Activated CD4-positive, alpha-beta T cell treated with anti-CD3 and anti-CD28 coated beads, Interleukin-2, amount 50 U/mL, for 4 hours (primary cell): ENCODE measurements around the gene KMT2E.
A peak's percentile ranks its signal among the peaks of the same experiment; 100 is the strongest.
"Not testable (repeated sequence)": the region's sequence is repeated elsewhere in the genome, so short reads cannot be mapped to it uniquely, and the experiment has no call there.

Source experiments
- DNase-seq, 2 experiments: peaks; one replicate each; pipeline ENCODE4 v3.0.0-alpha.2; 2020

KMT2E gene, protein sequence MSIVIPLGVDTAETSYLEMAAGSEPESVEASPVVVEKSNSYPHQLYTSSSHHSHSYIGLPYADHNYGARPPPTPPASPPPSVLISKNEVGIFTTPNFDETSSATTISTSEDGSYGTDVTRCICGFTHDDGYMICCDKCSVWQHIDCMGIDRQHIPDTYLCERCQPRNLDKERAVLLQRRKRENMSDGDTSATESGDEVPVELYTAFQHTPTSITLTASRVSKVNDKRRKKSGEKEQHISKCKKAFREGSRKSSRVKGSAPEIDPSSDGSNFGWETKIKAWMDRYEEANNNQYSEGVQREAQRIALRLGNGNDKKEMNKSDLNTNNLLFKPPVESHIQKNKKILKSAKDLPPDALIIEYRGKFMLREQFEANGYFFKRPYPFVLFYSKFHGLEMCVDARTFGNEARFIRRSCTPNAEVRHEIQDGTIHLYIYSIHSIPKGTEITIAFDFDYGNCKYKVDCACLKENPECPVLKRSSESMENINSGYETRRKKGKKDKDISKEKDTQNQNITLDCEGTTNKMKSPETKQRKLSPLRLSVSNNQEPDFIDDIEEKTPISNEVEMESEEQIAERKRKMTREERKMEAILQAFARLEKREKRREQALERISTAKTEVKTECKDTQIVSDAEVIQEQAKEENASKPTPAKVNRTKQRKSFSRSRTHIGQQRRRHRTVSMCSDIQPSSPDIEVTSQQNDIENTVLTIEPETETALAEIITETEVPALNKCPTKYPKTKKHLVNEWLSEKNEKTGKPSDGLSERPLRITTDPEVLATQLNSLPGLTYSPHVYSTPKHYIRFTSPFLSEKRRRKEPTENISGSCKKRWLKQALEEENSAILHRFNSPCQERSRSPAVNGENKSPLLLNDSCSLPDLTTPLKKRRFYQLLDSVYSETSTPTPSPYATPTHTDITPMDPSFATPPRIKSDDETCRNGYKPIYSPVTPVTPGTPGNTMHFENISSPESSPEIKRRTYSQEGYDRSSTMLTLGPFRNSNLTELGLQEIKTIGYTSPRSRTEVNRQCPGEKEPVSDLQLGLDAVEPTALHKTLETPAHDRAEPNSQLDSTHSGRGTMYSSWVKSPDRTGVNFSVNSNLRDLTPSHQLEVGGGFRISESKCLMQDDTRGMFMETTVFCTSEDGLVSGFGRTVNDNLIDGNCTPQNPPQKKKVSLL (N-terminal part only)

DNA sequence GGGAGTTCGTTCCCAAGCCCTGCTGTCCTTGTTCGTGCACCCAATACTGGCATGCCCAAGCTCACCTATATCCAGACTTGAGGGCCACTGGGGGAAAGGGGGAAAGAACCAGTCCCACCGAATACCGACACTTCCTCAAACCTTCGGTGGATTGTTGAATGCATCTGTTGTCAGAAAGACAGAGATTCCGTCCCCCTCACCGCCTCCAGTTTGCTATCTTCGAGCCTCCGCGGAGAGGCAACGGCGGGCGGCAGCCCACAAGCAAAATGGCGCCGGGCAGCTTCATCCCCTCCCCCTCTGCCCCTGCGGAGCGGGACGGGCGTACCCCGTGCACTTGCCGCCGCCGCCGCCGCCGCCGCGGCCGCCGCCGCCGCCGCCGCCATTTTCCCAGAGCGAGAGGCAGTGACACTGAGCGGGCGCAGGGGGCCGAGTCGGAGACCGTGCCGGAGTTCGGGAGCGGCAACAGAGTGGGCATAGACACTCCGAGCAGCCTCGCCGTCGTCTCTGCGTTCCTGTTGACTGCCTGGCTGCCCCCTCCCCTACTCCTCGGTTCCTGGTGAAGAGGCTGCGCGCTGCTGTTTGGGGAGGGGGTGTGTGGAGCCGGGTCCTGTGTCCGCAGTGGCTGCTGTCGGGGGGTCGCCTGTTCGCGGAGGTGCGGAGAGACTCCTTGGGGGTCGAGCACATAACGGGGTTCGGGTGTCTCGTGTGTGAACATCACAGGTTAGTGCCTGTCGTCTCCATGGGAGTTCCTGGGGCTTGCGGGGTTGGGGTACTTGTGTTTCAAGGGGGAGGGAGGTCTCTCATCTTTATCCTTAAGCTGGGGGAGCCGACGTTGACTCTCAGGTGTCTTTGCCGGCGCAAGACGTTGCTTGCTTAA lies at the start of gene KMT2E:
Gene KMT2E, plus strand, starts transcription at position 390 of the 877 bp plus-strand sequence. CDS start 26,748 bp downstream, outside the sequence.
- DNase-seq = peak; percentile 89 to 91

DNA sequence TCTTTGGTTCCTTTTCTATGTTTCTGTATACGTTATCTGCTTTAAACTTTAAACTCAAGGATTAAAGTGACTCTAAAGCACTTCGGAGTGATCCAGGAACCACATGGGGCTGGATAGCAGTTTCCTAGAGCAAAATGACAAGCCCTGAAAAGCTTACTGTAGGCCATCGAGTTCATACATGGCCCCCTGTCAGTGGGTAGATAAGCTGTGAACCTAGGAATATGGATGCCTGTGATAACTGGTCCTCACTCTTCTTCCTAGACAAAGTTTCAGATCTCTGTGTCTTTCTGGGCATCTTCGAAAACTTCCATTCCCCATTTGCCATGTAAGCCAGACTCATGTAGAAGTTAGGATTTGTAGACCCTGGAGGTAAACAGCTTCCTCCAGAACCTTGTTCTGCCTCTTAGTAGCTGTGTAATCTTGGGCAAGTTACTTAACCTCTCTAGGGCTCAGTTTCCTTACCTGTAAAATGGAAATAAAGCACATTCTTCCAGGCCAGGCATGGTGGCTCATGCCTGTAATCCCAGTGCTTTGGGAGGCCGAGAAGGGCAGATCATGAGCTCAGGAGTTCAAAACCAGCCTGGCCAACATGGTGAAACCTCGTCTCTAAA lies 49.3 kb upstream of the KMT2E start:
- no peak for DNase-seq

DNA sequence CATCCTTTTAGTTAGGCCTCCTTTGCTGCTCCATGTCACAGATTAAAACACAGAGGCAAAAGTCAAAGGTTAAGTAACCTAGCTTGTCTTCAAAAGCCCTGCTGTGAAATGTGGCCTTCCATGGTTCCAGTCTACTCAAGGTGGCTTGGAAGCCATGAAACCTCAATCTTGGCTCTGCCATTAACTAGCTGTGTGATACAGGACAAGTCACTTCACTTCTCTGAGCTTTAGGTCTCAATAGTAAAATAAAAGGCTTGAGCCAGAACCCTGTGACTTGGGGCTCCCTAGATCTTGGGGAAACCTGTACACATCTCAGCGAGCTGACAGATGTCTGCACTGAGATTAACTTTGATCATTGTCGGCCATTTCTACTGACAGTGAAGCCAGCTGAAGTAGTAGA lies 48.0 kb upstream of the KMT2E start:
- no peak for DNase-seq

DNA sequence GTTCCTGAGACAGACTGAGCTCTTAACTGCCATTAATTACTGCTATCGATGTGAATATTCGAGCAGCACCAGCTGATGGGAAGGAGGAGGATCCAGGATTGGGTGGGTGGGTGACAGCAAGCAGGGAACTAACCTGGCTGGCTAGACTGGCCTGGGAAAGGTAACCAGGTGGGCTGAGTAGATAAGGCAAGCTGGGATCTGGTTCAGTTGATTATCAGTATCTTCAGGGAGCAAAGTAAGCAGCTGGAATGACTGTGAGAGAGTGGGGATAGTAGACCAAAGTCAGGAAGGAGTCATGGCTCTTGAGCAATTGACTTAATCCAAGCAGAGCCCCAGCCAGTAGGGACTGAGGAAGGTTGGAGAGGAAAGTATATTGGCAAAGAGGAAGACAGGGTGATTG lies 46.9 kb upstream of the KMT2E start:
- no peak for DNase-seq

DNA sequence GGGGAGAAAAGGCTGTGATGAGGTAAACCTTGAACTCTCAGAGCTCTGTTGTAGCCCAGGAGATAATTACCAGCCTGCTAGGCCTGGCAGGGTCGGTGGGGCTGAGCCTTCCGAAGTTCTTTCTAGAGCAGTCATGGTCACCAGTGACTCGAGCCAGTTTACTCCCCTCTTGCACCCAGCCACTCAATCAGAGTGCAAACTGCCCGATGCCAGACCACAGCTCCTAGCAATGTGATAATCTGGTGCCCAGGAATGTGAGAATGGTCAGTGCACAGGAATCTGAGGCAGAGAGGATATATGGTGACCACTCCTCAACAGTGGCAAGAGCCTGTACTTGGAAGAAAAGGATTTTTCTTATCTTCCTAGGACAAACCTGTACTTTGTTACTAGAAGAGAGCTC lies 46.4 kb upstream of the KMT2E start:
- no peak for DNase-seq

DNA sequence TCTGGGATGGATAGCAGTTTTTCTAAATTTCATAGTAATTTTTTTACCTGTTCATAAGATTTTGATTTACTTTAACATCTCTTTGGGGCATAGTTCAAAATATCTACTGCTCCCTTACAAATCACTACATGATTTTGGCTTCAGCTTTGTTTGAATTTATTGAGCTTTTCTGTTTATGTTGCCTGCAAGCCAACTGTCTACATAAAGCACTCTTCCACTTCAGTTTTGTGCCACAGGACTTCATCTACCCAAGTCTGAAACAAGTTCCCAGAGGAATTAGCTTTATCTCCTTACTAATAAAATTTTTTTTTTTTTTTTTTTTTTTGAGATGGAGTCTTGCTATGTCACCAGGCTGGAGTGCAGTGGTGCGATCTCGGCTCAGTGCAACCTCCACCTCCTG lies 45.4 kb upstream of the KMT2E start:
- DNase-seq = no peak

DNA sequence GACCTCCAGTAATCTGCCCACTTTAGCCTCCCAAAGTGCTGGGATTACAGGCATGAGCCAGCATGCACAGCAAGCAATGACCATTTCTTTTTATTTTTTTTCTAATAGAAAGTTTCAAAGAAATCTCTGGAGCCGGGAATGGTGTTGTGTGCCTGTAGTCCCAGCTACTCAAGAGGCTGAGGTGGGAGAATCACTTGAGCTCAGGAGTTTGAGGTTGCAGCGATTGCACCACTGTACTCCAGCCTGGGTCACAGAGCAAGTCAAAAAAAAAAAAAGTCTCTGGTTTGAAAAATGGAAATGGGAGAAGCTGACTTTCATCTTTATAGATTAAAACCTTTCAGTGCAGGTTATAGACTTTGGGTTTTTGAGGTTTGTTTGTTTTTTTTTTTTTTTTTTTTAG lies 44.8 kb upstream of the KMT2E start:
- no peak for DNase-seq

DNA sequence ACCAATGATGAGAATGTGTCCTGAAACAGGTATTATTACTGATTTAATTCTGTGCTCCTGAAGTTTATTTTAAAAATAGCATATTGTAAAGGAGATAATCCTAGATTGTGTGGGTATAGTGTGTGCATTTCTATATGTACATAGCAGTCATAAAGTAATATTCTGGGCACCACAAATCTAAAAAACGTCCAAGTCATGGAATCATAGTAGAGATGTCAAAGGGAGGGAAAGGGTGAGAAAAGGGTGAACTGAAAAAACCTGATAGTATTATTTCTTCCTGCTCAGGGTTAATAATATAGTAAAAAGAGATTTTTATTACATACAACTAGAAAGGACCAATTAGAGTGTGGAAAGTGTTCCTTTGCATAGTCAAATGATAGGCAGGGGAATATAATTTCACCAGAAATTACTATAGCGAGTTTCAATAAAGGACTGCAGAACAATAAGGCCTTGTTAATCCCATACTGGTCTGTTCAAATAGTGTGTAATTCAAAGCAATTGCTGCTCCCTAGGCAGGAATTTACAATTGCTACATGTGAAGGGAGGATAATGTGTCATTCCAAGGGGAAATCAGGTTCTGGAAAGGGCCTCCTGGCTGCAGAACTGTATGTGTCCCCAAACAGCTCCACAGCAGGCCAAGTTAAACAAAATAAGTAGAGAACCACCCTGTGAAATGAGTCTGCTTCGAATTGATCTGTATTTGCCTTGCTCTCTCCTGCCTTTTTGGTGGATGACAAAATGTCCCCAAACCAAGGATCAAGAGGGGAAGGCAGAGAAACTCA lies 42.5 kb upstream of the KMT2E start:
- DNase-seq = no peak

DNA sequence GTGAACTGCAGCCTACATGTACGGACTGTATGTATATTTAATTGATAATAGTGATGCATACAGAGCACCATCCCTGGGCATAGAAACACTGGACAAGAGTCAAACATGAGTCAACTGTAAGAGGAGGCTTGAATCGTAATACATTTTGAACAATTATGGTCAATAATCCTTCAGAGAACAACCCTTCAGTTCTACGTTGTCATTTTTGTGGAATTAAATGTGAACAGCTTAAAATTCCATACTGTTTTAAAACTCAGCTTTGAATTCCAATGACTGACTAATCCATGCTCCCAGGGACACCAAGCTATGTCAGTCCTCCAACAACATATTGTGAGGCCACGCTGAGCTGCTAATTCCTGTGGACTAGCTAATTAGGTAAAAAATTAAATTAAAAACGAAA lies 41.5 kb upstream of the KMT2E start:
- no peak for DNase-seq

DNA sequence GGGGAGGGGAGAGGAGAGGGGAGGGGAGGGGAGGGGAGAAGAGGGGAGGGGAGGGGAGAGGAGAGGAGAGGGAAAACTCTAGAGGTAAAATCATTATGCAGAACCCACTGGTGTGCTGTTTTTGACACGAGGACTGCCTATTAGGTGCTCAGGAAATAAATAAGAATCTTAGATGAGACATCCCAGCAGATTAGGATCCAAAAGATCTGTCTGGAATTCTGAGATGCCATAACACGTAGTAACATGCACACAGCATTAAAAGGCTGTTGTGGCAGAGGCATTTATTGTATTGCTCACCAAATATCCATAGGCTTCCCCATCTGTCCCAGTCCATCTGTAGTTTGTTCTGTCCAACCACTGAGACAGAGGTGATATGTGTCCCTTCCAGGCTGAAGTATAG lies 40.8 kb upstream of the KMT2E start:
- no peak for DNase-seq

DNA sequence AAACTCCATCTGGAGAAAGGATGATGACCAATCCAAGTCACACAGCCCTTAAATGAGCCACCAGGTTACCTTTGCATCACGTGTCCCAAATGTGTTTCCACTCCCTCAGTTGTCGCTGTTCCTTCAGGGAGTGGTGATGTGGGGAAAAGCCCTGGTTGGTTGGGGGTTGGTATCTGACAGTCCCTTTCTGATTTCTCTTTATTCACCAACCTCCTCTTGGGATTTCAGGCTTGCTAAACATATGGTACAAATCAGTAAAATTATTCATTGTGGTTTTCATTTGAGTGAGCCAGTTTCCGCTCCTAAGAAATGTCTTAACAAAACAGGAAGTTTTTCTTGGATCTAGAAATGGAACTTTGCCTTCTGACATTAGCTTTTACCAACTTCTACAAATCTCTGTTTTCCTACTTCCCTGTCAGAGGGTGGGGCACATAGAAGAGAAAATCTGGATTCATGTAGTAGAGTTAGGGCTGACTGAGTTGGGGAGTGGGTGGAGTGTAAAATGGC lies 40.0 kb upstream of the KMT2E start:
- DNase-seq = no peak

DNA sequence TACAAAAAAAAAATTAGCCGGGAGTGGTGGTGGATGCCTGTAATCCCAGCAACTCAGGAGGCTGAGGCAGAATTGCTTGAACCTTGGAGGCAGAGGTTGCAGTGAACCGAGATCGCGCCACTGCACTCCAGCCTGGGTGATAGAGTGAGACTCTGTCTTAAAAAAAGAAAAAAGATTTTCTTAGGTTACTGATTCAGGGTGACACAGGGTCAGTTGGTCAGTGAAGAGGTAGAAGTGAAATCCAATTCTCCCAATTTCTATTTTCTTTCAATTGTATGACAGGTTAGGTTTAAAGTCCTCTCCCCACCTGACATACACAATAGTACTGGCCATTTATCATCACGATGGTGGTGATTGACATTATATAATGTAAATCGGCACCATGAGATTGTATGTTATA lies 38.5 kb upstream of the KMT2E start:
- DNase-seq = not testable (repeated sequence)

DNA sequence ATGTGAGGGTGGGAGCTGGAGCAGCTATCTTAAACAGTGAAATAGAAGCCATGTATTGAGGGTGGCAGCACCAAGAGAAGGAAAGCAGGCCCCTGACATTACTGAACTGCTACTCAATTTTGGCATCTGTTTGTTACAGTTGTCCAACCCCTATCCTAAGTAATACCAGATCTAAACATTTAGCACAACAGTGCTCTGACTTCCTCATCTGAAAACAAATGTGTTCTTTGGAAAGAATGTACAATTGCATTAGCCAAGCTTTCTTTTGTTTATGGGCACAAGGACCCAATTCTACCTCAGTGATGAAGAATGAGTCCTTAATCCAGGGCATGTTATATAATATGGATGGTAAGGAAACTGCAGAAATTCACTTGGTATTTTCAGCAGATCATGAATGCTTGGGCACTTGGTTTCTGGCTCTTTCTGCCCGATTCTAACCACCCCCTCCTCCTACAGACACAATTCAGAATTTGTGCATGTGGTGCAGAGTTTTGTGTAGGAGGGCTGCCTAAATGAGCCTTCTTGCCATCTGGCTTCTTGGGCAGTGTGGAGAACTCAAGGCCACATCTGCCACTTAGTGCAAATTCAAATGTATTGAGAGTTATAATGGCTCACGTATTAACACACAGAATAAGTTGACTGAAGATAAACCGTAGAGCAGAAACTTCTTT lies 36.9 kb upstream of the KMT2E start:
- DNase-seq = no peak

DNA sequence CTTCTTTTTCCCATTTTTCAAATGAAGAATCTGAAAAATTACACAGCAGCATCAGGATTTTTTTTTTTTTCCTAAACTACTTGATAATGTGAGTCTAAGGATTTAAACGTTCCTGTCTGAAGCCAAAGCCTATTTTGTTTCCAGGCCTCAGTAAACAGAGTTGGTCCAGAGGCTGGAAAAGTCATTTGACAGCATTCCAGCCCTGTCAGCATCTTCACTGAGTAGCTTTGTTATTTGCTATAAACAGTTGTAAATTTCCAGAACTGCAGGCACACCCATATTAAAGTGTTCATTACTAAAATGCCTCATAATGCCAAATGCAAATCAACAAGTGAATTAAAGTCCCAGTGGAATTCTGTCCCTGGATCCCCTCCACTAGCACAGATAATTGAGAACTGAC lies 35.5 kb upstream of the KMT2E start:
- no peak for DNase-seq

DNA sequence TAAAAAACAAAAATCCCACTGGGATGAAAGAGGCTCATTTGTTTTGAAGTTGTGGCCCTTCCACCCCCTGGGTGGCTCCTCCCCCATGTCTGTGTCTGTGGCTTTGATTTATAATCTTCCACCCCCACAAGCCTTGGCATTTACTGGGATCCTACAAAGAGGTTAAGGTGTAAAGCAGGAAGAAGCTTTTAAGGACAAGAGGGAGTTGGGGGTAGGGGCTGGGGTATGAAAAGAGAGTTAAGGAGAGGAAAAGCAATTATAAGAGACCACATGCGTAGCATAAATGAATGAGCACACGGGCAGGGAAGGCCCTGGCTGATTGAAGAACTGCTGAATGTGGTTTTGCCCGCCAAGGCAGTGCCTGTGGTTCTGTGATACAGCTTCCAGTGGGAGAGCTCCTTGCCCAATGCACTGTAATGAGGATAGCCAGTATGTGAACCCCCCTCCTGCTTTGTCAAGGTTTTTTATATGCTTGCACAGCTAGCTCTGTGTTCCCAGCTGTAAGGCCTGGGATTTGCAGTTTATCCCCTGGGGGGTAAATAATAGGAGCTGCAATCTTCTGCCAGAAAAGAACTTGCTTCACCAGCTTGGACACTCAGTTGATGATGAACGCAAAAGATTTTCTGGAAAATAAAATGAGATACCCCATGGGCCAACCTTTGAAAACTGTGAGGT lies 34.7 kb upstream of the KMT2E start:
- DNase-seq = no peak

DNA sequence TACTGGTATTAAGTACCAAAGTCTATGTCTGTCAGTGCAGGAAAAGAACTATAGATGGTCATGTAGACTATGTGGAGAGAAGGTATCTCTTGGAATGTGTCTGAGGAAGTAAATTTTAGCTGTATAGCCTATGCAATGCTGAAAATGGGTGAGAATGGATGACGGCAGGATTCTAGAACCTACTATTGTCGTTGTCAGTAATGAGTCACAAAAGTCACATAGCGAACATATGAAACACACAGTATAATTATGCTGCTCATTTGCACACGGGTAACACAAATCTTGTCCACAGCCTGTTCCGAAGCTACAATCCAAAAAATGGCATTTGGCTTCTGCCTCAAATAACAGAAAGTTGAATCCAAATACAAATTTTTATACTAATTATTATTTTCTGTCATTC lies 33.6 kb upstream of the KMT2E start:
- DNase-seq = no peak

DNA sequence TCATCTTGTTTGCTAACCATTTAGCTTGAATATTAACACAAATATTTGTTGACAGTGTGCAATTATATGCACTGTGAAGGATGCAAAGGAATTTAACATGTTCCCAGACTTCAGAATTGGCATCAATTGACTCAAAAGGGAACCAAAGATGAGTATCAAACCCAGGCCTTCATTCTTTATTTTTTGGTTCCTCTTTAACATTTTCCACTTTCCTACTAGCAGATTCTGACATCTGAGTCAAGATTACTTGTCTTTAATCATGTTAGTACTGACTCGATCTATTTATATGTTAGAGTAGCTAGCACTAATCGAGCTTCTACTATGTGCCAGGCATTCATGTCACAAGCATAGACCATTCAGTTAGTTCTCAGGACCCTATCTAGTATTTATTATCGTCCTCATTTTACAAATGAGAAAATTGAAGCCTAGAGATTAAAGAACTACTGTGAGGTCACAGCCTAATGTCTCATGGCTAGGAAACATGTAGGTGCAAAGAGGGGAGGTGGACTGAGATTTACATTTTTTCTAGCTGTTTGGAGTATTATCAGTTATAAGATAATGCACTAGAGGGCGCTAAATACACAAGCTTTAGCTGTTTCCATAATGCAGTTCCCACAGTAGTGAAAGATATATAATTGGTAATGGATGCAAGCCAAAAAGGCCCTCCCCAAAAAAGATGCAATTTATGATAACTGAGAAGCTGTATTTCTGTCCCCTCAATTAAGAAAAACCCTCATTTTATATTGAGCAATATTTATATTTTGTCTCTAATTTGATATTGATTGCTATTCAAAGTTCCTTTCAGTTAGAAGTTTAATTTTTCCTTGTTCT lies 32.9 kb upstream of the KMT2E start:
- DNase-seq = no peak

DNA sequence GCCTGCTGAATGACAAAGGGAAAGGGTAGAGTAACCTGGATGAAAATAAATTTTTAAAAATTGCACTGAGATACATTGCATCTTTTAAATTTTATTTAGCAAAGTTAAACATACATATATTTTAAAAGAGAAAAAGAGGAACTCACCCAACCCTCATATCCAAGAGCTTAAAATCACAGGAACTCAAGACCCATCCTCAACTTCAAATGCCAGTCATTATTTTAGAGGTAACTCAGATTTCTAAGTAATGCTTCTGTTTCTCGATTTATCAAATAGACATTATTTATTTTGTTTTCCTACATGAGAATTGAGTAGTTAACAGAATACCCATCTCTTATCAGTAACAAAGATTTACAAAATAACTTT lies 32.4 kb upstream of the KMT2E start:
- no peak for DNase-seq
